Transverse colon (tissue), 4 donors: Measurements from ENCODE around the gene ZNF25. TPM values are rescaled to one million over a fixed set of nuclear protein-coding genes. Genes with fewer than 3 reads are reported as not detected.

Experiments
- DNase-seq: peaks from one replicate; pipeline ENCODE4 v3.0.0-alpha.2; 2019
- H3K27ac ChIP-seq, 4 donors: fragments of 200-600 bp; sonication (generic); 2 replicates each; pipeline ENCODE4 v1.5.1; 2016 to 2018; ENCODE audit warnings: inconsistent platforms in 4 of 4
- H3K27me3 ChIP-seq: fragments of 200-600 bp; sonication (generic); 2 replicates; pipeline ENCODE4 v1.5.1; 2017; ENCODE audit warnings: inconsistent platforms
- H3K36me3 ChIP-seq, 4 donors: fragments of 200-600 bp; sonication (generic); 2 replicates each; pipeline ENCODE4 v1.5.1; 2017 to 2019; ENCODE audit warnings: inconsistent platforms in 4 of 4
- H3K4me1 ChIP-seq, 4 donors: fragments of 200-600 bp; sonication (generic); 2 replicates each; pipeline ENCODE4 v1.5.1; 2017 to 2020; ENCODE audit warnings: inconsistent platforms in 4 of 4
- H3K4me3 ChIP-seq, 4 donors: fragments of 200-600 bp; sonication (generic); 1 replicate in 1 of 4; 2 replicates in 3 of 4; pipeline versions ENCODE4 v1.5.1 to v1.6.1; 2017 to 2019; ENCODE audit warnings: inconsistent platforms in 4 of 4
- H3K9me3 ChIP-seq, 2 donors: fragments of 200-600 bp; sonication (generic); 2 replicates each; pipeline ENCODE4 v1.5.1; 2017 to 2019; ENCODE audit warnings: inconsistent platforms in 2 of 2
- CTCF ChIP-seq, 5 experiments: fragments of 200-600 bp in 3 of 5; fragments of 450-650 bp in 2 of 5; sonication (generic) in 3 of 5; IDR thresholded peaks; 1 replicate in 2 of 5; 2 replicates in 3 of 5; pipeline ENCODE4 v1.5.1; 2016 to 2017; ENCODE audit warnings: antibody characterized with exemption in 5 of 5, inconsistent platforms in 3 of 5, mild to moderate bottlenecking in 2 of 5, moderate library complexity in 1 of 5
- EP300 ChIP-seq: sonication (generic); formaldehyde crosslinking; IDR thresholded peaks from one replicate; pipeline ENCODE4 v1.6.1; 2017; ENCODE audit warnings: antibody characterized with exemption, low read depth
- POLR2A ChIP-seq: fragments of 450-650 bp; IDR thresholded peaks from one replicate; pipeline ENCODE4 v1.6.1; 2016; ENCODE audit warnings: antibody characterized with exemption, mild to moderate bottlenecking, moderate library complexity
- POLR2AphosphoS5 ChIP-seq, 3 donors: sonication (generic); formaldehyde crosslinking; IDR thresholded peaks; one replicate each; pipeline ENCODE4 v1.6.1; 2016; ENCODE audit warnings: antibody characterized with exemption in 3 of 3
- WGBS, 2 donors: methylation state at CpG; one replicate each; pipeline ENCODE4 v1.1.5; 2018; ENCODE audit warnings: low coverage in 1 of 2; 5-methylcytosine and 5-hydroxymethylcytosine counted together
- in situ Hi-C, 4 donors: fragments of 200-750 bp; cut with MboI; loops; one replicate each; pipeline versions ENCODE4 v1.15.0 to v1.15.1; 2017; ENCODE audit warnings: low sequenced_read_pairs in 3 of 4, low pct_ligation_motif_present in 1 of 4, low pct_unique_long_range_greater_than_20kb in 1 of 4
- intact Hi-C: fragments of 100-400 bp; cut with DNase I; formaldehyde crosslinking; loops from one replicate; pipeline ENCODE4 v1.15.1; 2023; ENCODE audit warnings: low total_unique reads
- total RNA-seq, 4 donors: library from RNA; depleted of rRNA; stranded (reverse); fragments of >200 nt; gene quantifications; one replicate each; pipeline ENCODE4 v1.1.0, GENCODE V29; 2016

Gene ZNF25
- total RNA-seq, 4 donors from 2014 or later = 0.80 to 8.4 (median 5.1) TPM

- no peak for TF ChIP-seq POLR2A
- TF ChIP-seq POLR2AphosphoS5 (IDR thresholded peaks at IDR 0.05) = peak; percentile 31 to 81 (median 71)
- TF ChIP-seq CTCF (IDR thresholded peaks at IDR 0.05) = peak in 3 of 5 experiments; percentile 9 to 26 (median 9)
- TF ChIP-seq EP300 = no peak
- 0% methylated on average over 13 to 21 of the region's 46 CpGs for WGBS, 2 donors
- in situ Hi-C loops = loop anchor here in 1 of 4 donors (25.0 kb wide), 1 partner anchor 148 kb away; the partner anchor contains the start of gene ZNF248
- intact Hi-C loops = loop anchor here (2.0 kb wide), 1 partner anchor 34 kb away; the partner anchor contains the start of gene ZNF25
- Histone ChIP-seq H3K4me3 (peak within 1 kb of the TSS; percentile 69 to 87 (median 72)), H3K36me3 (peaks cover 0 to 19% (median 2%) of the 10 kb centered on the region in 4 donors), H3K27me3 (no peaks in the 10 kb centered on the region), H3K27ac (peak within 1 kb of the TSS; percentile 92 to 99 (median 98)), H3K9me3 (no peaks in the 10 kb centered on the region), H3K4me1 (peaks cover 4 to 15% (median 10%) of the 10 kb centered on the region in 4 donors)
- peak; percentile 95 for DNase-seq
Measured at GRCh38 chr10:38010119-38010903, 33.9 kb upstream of the ZNF25 start, which contains the start of gene ZNF33A. Gene ZNF33A, plus strand, starts transcription at chr10:38010675. Its CDS starts 1,667 bp downstream, at chr10:38012342.

DNA sequence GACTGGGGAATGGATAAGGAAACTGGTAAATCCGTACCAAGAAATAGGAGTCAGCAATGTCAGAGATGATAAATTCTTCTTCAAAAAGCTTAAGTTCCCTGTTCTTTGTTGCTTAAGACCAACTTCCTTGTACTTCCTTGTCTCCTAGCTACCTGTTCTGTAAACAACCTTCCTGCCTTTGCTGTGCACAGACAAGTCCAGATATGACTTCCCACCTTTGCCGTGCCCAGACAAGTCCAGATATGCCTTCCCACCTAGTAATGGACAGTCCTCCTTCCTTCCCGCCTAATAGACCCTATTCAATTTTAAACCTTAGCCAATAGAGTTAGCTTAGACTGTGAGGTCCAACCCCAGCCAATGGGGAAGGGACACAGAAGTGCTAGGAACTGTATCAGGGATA is 31.5 kb upstream of the ZNF25 start:
- intact Hi-C loops (no loop called here), in situ Hi-C loops (loop anchor here in 2 of 4 donors (10.0 to 25.0 kb wide), 2 partner anchors 87 to 146 kb away; partner anchors contain the start of genes ZNF248 (in 1 of the 2) and ZNF37A (in 1 of the 2))
- Histone ChIP-seq H3K4me1 (peaks cover 4 to 15% (median 10%) of the 10 kb centered on the region in 4 donors), H3K27ac (no peak overlapping the region), H3K4me3 (no peak overlapping the region), H3K36me3 (peaks cover 0 to 4% (median under 1%) of the 10 kb centered on the region in 4 donors), H3K27me3 (no peaks in the 10 kb centered on the region), H3K9me3 (no peaks in the 10 kb centered on the region)
- 69 to 82% methylated on average over 2 to 3 of the region's 3 CpGs for WGBS, 2 donors
- DNase-seq = no peak
- TF ChIP-seq EP300 (no peak), POLR2AphosphoS5 (IDR thresholded peaks at IDR 0.05) (no peak), POLR2A (no peak), CTCF (IDR thresholded peaks at IDR 0.05) (no peak)

- Histone ChIP-seq H3K4me1 (peaks cover 4 to 15% (median 10%) of the 10 kb centered on the region in 4 donors), H3K36me3 (peaks cover 0 to under 1% (median 0%) of the 10 kb centered on the region in 4 donors), H3K27ac (no peak overlapping the region), H3K9me3 (no peaks in the 10 kb centered on the region), H3K4me3 (no peak overlapping the region), H3K27me3 (no peaks in the 10 kb centered on the region)
- DNase-seq = no peak
- TF ChIP-seq CTCF (IDR thresholded peaks at IDR 0.05) (no peak), EP300 (no peak), POLR2AphosphoS5 (IDR thresholded peaks at IDR 0.05) (no peak), POLR2A (no peak)
- intact Hi-C loops (no loop called here), in situ Hi-C loops (loop anchor here in 2 of 4 donors (10.0 to 25.0 kb wide), 2 partner anchors 87 to 145 kb away; partner anchors contain the start of genes ZNF248 (in 1 of the 2) and ZNF37A (in 1 of the 2))
Measured at GRCh38 chr10:38007551-38007950, 31.1 kb upstream of the ZNF25 start.

DNA sequence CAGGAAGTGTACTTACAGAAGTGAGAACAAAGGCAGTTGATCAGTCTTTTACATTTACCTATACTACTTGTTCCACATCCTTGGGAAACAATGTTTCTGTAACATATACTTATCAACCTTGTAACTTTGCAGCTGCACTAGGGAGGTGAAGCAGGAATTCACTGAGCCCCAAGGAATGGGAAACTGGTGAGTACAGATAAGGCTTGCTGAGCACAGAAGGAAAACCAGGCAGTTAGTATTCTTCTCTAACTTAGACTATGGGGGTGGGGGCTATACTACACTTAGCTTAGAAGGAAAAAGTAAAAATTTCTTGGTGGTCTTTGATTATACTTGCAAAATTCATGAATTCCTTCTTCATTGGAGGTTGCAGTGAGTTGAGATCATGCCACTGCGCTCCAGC is 27.1 kb upstream of the ZNF25 start:
- in situ Hi-C loops = loop anchor here in 2 of 4 donors (10.0 to 25.0 kb wide), 2 partner anchors 91 to 141 kb away; partner anchors contain the start of genes ZNF248 (in 1 of the 2) and ZNF37A (in 1 of the 2)
- Histone ChIP-seq H3K27ac (no peak overlapping the region), H3K9me3 (no peaks in the 10 kb centered on the region), H3K4me1 (no peaks in the 10 kb centered on the region), H3K36me3 (no peaks in the 10 kb centered on the region), H3K4me3 (no peak overlapping the region), H3K27me3 (no peaks in the 10 kb centered on the region)
- WGBS, 2 donors = 88 to 93% methylated on average over 1 of the region's 1 CpG
- TF ChIP-seq POLR2AphosphoS5 (IDR thresholded peaks at IDR 0.05) (no peak), EP300 (no peak), POLR2A (no peak), CTCF (IDR thresholded peaks at IDR 0.05) (no peak)
- intact Hi-C loops = no loop called here
- DNase-seq = no peak
